DMS153 (cell line): ENCODE measurements around the gene SLC35B3.
"Not testable (repeated sequence)": the region's sequence is repeated elsewhere in the genome, so short reads cannot be mapped to it uniquely, and the experiment has no call there.

Experiments
- DNase-seq: peaks from one replicate; lab custom pipeline; 2025; lab: John Stamatoyannopoulos, UW

Gene SLC35B3

GRCh38 chr6:8414844-8415243 lies 20.5 kb downstream of the SLC35B3 start:
- no peak for DNase-seq

- not testable (repeated sequence) for DNase-seq
Measured at GRCh38 chr6:8405946-8406345, 29.4 kb downstream of the SLC35B3 start.

- DNase-seq: no peak
Measured at GRCh38 chr6:8402546-8402945, 32.8 kb downstream of the SLC35B3 start.

GRCh38 chr6:8400663-8401062 lies 34.7 kb downstream of the SLC35B3 start:
- DNase-seq: no peak

GRCh38 chr6:8392569-8392968 lies 42.8 kb downstream of the SLC35B3 start:
- DNase-seq: no peak

GRCh38 chr6:8391934-8392333 lies 43.4 kb downstream of the SLC35B3 start:
- no peak for DNase-seq

- no peak for DNase-seq
Measured at GRCh38 chr6:8389036-8389818, 46.1 kb downstream of the SLC35B3 start.

- DNase-seq: no peak
Measured at GRCh38 chr6:8387942-8388437, 47.4 kb downstream of the SLC35B3 start.

GRCh38 chr6:8383584-8383983 lies 51.8 kb downstream of the SLC35B3 start:
- DNase-seq: no peak

- DNase-seq: no peak
Measured at GRCh38 chr6:8382434-8382833, 52.9 kb downstream of the SLC35B3 start.

- no peak for DNase-seq
Measured at GRCh38 chr6:8375916-8376315, 59.4 kb downstream of the SLC35B3 start.
